ENCODE data around the gene JAG2. TPM values are rescaled to one million over a fixed set of nuclear protein-coding genes. Genes with fewer than 3 reads are reported as not detected.

The JAG2 gene
- total RNA-seq, 4 donors from 2014 or later = 7.5 to 33.0 (median 11.2) TPM

DNA sequence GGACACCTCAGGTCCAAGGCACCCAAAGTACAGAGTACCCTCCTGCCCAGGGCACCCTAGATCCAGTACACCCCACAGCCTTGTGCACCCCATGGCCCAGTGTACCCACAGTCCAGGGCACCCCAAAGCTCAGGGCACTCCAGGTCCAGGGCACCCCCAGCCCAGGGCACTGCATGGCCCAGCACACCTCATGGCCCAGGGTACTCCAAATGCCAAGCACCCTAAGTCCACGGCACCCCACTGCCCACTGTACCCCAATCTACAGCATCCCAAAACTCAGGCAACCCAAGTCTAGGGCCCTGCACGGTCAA is 6.0 kb downstream of the JAG2 start:
- TF ChIP-seq POLR2A (IDR thresholded peaks at IDR 0.05) = no peak
- TF ChIP-seq, protein P1, sequence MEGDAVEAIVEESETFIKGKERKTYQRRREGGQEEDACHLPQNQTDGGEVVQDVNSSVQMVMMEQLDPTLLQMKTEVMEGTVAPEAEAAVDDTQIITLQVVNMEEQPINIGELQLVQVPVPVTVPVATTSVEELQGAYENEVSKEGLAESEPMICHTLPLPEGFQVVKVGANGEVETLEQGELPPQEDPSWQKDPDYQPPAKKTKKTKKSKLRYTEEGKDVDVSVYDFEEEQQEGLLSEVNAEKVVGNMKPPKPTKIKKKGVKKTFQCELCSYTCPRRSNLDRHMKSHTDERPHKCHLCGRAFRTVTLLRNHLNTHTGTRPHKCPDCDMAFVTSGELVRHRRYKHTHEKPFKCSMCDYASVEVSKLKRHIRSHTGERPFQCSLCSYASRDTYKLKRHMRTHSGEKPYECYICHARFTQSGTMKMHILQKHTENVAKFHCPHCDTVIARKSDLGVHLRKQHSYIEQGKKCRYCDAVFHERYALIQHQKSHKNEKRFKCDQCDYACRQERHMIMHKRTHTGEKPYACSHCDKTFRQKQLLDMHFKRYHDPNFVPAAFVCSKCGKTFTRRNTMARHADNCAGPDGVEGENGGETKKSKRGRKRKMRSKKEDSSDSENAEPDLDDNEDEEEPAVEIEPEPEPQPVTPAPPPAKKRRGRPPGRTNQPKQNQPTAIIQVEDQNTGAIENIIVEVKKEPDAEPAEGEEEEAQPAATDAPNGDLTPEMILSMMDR (IDR thresholded peaks at IDR 0.05) = no peak
- no peak overlapping the region for H3K4me3 ChIP-seq
- no peaks in the 10 kb centered on the region for H3K27me3 ChIP-seq
- peaks cover 0 to 14% (median 4%) of the 10 kb centered on the region in 4 donors for H3K4me1 ChIP-seq
- H3K36me3 ChIP-seq = no peaks in the 10 kb centered on the region
- H3K9me3 ChIP-seq = no peaks in the 10 kb centered on the region
- H3K27ac ChIP-seq = no peak overlapping the region
- no peak for DNase-seq

DNA sequence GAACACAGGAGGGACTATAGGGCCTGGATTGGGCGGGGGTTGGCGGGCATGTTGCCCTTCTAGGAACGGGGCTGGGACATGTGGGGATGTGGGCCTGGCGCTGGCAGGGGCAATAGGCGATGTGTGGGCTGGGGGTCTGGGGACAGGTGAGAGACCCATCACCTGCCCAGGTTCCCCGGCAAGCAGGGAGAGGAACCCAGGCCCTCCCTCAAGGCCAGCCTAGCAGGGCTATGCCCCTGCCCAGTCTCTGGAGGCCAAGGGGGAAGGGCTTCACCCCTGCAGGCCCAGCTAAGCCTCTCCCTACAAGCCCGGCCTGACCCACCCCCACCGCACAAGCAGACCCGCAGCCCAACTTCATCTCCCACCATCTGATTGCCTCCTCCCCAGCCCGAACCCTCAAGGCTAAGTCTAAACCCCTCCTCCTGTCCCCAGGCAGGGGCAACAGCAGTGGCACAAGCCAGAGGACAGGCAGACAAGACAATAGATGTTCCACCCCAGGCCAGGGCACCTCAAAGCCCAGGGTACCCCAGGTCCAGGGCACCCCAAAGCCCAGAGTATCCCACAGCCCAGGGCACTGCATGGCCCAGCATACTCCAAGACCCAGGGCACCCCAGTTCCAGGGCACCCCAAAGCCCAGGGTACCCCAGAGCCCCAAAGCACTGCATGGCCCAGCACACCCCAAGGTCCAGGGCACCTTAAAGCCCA is 6.5 kb downstream of the JAG2 start:
- Histone ChIP-seq H3K9me3 (no peaks in the 10 kb centered on the region), H3K36me3 (no peaks in the 10 kb centered on the region), H3K4me1 (peaks cover 0 to 12% (median 2%) of the 10 kb centered on the region in 4 donors), H3K27ac (no peak overlapping the region), H3K27me3 (no peaks in the 10 kb centered on the region), H3K4me3 (no peak overlapping the region)
- no peak for TF ChIP-seq POLR2A (IDR thresholded peaks at IDR 0.05)
- TF ChIP-seq, protein P1 (IDR thresholded peaks at IDR 0.05) = no peak
- DNase-seq = peak in 1 of 3 donors; percentile 67

DNA sequence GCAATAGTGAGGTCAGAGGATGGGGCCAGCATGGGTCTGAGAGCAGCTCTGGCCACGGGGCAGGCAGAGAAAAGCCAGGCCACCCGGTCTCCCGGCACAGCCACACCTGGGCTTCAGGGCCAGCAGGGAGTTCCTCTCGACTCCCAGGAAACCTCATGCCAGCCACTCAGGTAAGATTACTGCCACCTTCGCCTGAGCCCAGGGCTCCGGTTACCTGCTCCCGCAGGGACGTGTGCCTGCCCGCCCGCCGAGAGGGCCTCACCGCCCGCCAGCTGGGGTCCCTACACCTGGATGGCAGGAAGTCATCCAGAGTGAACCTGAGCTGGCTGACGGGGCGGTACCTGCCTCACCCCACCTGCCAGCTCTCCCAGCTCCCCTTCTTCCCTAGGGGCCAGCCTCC is 7.3 kb downstream of the JAG2 start:
- H3K27ac ChIP-seq = no peak overlapping the region
- no peaks in the 10 kb centered on the region for H3K9me3 ChIP-seq
- H3K36me3 ChIP-seq = no peaks in the 10 kb centered on the region
- no peak overlapping the region for H3K4me3 ChIP-seq
- no peak for TF ChIP-seq POLR2A (IDR thresholded peaks at IDR 0.05)
- TF ChIP-seq, protein P1 (IDR thresholded peaks at IDR 0.05) = no peak
- no peaks in the 10 kb centered on the region for H3K27me3 ChIP-seq
- peaks cover 0 to 14% (median 0%) of the 10 kb centered on the region in 4 donors for H3K4me1 ChIP-seq
- no peak for DNase-seq

DNA sequence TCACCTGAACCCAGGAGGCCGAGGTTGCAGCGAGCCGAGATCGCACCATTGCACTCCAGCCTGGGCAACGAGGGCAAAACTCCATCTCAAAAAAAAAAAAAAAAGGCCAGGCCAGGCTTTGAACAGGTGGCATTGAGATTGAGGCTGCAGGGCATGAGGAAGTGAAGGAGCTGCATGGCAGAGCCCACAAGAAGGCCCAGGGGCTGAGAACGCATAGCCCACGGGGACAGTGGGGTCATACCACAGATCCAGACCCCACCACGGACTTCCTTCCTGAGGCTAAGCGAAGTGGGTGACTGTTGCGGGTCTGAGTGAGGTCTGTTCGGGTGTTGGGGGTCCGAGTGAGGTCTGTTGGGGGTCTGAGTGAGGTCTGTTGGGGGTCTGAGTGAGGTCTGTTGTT is 7.8 kb downstream of the JAG2 start:
- peaks cover 0 to 17% (median 0%) of the 10 kb centered on the region in 4 donors for H3K4me1 ChIP-seq
- H3K4me3 ChIP-seq = no peak overlapping the region
- no peaks in the 10 kb centered on the region for H3K36me3 ChIP-seq
- no peak for DNase-seq
- TF ChIP-seq POLR2A (IDR thresholded peaks at IDR 0.05) = no peak
- TF ChIP-seq, protein P1 (IDR thresholded peaks at IDR 0.05) = no peak
- H3K27ac ChIP-seq = no peak overlapping the region
- no peaks in the 10 kb centered on the region for H3K9me3 ChIP-seq
- H3K27me3 ChIP-seq = no peaks in the 10 kb centered on the region

DNA sequence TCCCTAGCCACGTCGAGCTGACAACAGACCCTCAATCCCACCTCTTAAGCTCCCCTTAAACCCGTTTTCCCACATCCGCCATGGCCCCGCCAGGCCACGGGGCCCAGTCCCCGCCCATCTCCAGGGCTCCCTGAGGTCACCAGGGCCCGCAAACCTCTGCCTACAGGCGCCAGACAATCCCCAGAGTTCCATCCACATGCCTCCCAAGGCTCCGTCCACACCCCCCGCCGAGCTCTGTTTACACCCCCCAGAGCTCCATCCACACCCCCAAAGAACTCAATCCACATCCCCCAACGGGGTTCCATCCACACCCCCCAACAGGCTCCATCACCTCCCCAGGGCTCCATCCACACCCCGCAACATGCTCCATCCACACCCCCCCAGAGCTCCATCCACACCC is 9.2 kb downstream of the JAG2 start:
- no peaks in the 10 kb centered on the region for H3K27me3 ChIP-seq
- DNase-seq = no peak
- no peaks in the 10 kb centered on the region for H3K36me3 ChIP-seq
- H3K4me3 ChIP-seq = no peak overlapping the region
- TF ChIP-seq, protein P1 (IDR thresholded peaks at IDR 0.05) = no peak
- TF ChIP-seq POLR2A (IDR thresholded peaks at IDR 0.05) = no peak
- H3K27ac ChIP-seq = no peak overlapping the region
- no peaks in the 10 kb centered on the region for H3K9me3 ChIP-seq
- peaks cover 0 to 16% (median 0%) of the 10 kb centered on the region in 4 donors for H3K4me1 ChIP-seq
